GM12891 (cell line): ENCODE data around the gene DUS3L.

Experiments
- POLR2A ChIP-seq: IDR thresholded peaks from 2 replicates; pipeline ENCODE4 v1.6.1; 2011; ENCODE audit warnings: low read depth, low read length, control low read depth
- TAF1 ChIP-seq: IDR thresholded peaks from 2 replicates; pipeline ENCODE4 v1.6.1; 2011; ENCODE audit warnings: low read depth, low read length, control low read depth

GRCh38 chr19:5808120-5808816 lies 17.3 kb upstream of the DUS3L start:
- TF ChIP-seq POLR2A (no peak), TAF1 (no peak)
